ENCODE results near the gene MTCL3.

MTCL3 gene

GRCh38 chr6:127520066-127520465 lies 931 bp upstream of the MTCL3 start:
- Mint-ChIP-seq H3K36me3 (ENCODE audit: low read depth) (peaks cover under 1% of the 10 kb centered on the region), H3K9me3 (no peaks in the 10 kb centered on the region), H3K4me1 (peaks cover 38% of the 10 kb centered on the region), H3K4me3 (peak overlapping the region; percentile 92), H3K27ac (ENCODE audit: unreplicated experiment) (peak overlapping the region; percentile 52), H3K27me3 (ENCODE audit: low read depth) (peaks cover 6% of the 10 kb centered on the region)
- no peak for TF ChIP-seq CTCF (conservative IDR thresholded peaks at IDR 0.05)
- no peak for DNase-seq (ENCODE audit: low read depth, low spot score)

- H3K9me3 Mint-ChIP-seq = no peaks in the 10 kb centered on the region
- no peak for TF ChIP-seq CTCF (conservative IDR thresholded peaks at IDR 0.05)
- peak overlapping the region; percentile 99 for H3K27ac Mint-ChIP-seq (ENCODE audit: unreplicated experiment)
- no peak for DNase-seq (ENCODE audit: low read depth, low spot score)
- peaks cover 4% of the 10 kb centered on the region for H3K36me3 Mint-ChIP-seq (ENCODE audit: low read depth)
- H3K27me3 Mint-ChIP-seq (ENCODE audit: low read depth) = peaks cover 6% of the 10 kb centered on the region
- H3K4me1 Mint-ChIP-seq = peaks cover 45% of the 10 kb centered on the region
- H3K4me3 Mint-ChIP-seq = peak overlapping the region; percentile 92
Observed at GRCh38 chr6:127519469-127519785, 292 bp upstream of the MTCL3 start.

GRCh38 chr6:127518191-127518709 lies 885 bp downstream of the MTCL3 start:
- H3K9me3 Mint-ChIP-seq = no peaks in the 10 kb centered on the region
- TF ChIP-seq CTCF (conservative IDR thresholded peaks at IDR 0.05) = no peak
- H3K4me3 Mint-ChIP-seq = peak overlapping the region; percentile 92
- H3K27ac Mint-ChIP-seq (ENCODE audit: unreplicated experiment) = peak overlapping the region; percentile 99
- peaks cover 52% of the 10 kb centered on the region for H3K4me1 Mint-ChIP-seq
- H3K36me3 Mint-ChIP-seq (ENCODE audit: low read depth) = peaks cover 7% of the 10 kb centered on the region
- H3K27me3 Mint-ChIP-seq (ENCODE audit: low read depth) = peaks cover 6% of the 10 kb centered on the region
- DNase-seq (ENCODE audit: low read depth, low spot score) = peak; percentile 27

- H3K4me1 Mint-ChIP-seq = peaks cover 52% of the 10 kb centered on the region
- H3K9me3 Mint-ChIP-seq = no peaks in the 10 kb centered on the region
- no peak for TF ChIP-seq CTCF (conservative IDR thresholded peaks at IDR 0.05)
- DNase-seq (ENCODE audit: low read depth, low spot score) = no peak
- peaks cover 7% of the 10 kb centered on the region for H3K36me3 Mint-ChIP-seq (ENCODE audit: low read depth)
- H3K27me3 Mint-ChIP-seq (ENCODE audit: low read depth) = peaks cover 6% of the 10 kb centered on the region
- peak overlapping the region; percentile 92 for H3K4me3 Mint-ChIP-seq
- peak overlapping the region; percentile 99 for H3K27ac Mint-ChIP-seq (ENCODE audit: unreplicated experiment)
Observed at GRCh38 chr6:127517693-127518092, 1.4 kb downstream of the MTCL3 start.

- no peak overlapping the region for H3K27ac Mint-ChIP-seq (ENCODE audit: unreplicated experiment)
- H3K27me3 Mint-ChIP-seq (ENCODE audit: low read depth) = peaks cover 6% of the 10 kb centered on the region
- peak; percentile 61 for DNase-seq (ENCODE audit: low read depth, low spot score)
- no peaks in the 10 kb centered on the region for H3K9me3 Mint-ChIP-seq
- peaks cover 11% of the 10 kb centered on the region for H3K36me3 Mint-ChIP-seq (ENCODE audit: low read depth)
- H3K4me3 Mint-ChIP-seq = peak overlapping the region; percentile 87
- TF ChIP-seq CTCF (conservative IDR thresholded peaks at IDR 0.05) = peak; percentile 82
- H3K4me1 Mint-ChIP-seq = peaks cover 56% of the 10 kb centered on the region
Observed at GRCh38 chr6:127516662-127517273, 2.4 kb downstream of the MTCL3 start.
